IPS DF 4.7 (cell line): ENCODE results near the gene PHYKPL.
"Not testable (repeated sequence)": the region's sequence is repeated elsewhere in the genome, so short reads cannot be mapped to it uniquely, and the experiment has no call there.

Experiments
- DNase-seq: peaks from one replicate; pipeline ENCODE4 v3.0.0-alpha.2; 2013; ENCODE audit warnings: low spot score; ENCODE audit errors: extremely low read depth

Gene PHYKPL

DNA sequence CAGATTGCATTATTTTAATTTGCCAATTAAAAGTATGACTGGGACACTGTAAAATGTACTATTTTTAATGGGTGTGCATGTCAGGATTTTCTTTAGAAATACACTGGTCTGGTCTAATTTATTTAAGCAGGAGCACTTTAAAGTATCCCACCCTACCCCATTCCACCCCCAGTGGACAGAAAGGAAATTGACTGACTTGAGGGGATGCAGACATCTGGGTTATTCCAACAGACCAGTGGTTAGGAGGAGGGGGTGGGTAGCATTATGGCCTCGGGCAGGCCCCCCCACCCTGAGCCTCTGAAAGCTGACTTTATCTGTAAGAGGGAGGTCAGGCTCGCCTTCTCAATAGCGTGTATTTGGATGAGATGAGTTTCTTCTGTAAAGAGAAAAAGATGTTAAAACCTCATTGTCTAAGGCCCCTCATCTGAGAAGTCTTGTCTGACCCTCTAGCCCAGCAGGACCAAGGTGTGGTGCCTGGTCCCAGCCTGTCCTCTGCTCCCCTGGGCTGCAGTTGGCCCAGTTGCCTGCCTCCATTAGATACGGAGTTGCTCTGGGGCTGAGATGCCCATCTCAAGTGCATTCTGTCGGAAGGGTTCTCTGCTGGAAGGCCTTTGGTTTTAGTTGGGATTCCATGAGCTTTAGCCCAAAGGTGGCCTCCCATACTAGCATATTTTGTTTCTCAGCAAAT is 23.9 kb downstream of the PHYKPL start:
- DNase-seq, result no peak

DNA sequence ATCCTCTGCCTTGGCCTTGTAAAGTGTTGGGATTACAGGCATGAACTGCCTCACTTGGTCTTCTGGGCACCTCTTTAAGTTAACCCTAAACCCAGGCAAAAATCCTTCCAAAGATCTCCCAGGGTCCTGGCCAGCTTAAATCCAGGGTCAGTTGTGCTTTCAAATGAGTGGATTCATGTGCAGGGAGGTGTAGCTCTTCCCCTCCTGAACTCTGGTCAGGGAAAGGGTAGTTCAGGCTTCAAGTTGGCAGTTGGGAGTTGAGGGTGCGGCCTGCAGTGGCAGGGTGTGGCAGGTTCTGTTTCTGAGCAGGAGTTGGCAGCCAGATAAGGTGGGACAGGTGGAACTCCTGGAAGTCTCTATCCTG is 24.7 kb downstream of the PHYKPL start:
- no peak for DNase-seq

DNA sequence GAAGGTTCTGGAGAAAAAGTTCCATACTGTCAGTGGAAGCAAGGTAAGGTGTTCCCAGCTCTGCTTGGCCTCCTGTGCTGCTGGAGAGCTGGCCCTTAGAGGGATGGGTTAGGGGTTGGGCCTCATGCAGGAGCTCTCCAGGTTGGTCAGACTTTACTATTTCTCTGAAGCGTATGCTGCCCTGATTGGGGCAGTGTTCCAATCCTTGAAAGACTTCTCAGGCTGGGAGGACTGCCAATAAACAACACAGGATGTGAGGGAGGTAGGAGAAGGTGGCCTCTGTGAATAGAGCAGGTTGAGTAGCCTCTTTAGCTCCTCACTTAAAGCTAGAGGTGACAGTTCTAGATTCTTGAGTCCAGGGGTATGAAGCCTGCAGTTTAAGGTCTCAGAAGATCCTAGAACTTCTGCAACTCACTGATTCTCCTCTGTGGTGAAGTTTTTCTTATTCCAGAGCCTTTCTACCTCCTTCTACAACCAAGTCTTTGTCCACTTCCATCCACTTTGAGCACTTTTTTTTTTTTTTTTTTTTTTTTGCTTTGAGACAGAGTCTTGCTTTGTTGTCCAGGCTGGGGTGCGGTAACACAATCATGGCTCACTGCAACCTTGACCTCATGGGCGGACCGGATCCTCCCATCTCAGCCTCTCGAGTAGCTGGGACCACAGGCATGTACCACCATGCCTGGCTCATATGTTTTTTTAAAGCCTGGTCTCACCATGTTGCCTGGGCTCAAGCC is 25.3 kb downstream of the PHYKPL start:
- DNase-seq, result no peak

DNA sequence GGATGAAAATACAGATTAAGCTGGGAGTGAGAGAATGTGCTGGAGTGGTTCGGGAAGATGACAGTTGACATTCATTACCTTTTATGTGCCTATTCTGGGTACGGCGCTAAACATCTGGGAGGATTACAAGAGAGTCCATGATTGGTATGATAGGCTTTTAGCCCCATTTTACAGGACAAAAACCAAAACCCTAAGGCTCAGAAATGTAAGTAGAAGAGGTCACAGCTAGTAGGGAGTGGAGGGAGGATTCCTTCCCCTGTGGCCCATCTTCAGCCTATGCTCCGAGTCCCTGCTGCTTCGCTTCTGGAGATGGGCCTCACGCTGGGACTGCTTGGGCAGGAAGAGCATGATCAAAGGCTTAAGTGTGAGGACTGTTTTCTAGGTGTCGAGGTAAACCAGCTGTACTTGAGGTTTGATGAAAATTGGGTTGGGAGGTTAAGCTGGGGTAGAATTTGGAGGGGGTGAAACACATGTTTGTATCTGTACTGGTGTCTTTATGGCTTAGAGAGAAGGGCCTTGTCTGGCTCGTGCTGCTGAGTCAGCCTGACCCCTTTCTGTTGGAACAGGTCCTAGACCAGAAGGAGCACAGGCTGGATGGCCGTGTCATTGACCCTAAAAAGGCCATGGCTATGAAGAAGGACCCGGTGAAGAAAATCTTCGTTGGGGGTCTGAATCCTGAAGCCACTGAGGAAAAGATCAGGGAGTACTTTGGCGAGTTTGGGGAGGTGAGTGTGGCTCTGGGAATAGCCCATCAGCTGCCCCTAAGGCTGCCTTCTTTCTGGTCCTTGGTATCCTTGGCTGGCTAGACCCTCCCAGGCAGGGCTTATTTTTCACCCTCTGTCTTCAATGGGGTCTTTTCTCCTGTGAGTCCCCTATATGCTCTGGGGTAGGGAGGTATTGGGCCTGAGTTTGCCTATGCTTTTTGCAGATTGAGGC is 26.2 kb downstream of the PHYKPL start:
- no peak for DNase-seq

DNA sequence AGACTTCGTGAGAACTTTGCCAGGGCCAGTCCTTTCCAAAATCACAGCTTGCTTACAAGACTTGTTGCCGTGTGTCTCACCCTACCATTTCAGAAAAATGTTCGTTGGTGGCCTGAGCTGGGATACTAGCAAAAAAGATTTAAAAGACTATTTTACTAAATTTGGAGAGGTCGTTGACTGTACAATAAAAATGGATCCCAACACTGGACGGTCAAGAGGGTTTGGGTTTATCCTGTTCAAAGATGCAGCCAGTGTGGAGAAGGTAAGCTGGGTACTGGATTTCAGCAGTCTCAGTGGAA is 26.9 kb downstream of the PHYKPL start:
- DNase-seq, result no peak

DNA sequence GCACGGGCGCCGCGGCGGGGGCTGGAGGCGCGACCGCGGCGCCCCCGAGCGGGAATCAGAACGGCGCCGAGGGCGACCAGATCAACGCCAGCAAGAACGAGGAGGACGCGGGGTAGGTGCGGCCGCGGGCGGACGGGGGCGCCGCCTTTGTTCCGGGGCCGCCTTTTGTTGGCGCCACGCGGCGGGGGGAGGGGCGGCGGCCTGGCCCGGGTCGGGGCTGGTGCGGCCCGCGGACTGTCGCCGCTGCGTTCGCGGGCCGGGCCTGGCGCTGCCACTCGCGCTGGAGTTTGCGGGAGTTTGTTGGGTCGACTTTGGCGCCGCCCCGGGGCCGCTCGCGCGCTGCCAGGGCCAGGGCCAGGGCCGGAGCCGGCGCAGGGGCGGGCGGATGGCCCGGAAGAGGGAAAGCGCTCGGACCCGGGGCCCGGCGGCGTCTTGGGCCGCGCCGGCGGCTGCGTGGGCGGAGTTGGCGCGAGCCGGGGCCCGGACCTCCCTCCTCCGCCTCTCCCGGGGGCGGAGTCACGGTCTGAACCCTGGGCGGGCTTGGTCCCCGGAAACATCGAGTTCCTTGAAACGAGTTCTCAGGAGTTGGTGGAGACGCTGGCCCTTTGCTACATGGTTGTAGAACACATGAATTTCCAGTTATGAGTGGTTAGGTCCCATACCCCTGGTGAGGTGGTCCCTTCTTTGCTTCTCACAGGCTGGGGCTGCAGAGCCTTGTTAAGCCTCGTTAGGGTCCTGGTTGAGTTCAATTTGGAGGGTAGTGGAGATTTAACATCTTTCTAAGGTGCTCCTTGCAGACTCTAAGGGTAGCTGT is 27.5 kb downstream of the PHYKPL start:
- no peak for DNase-seq

DNA sequence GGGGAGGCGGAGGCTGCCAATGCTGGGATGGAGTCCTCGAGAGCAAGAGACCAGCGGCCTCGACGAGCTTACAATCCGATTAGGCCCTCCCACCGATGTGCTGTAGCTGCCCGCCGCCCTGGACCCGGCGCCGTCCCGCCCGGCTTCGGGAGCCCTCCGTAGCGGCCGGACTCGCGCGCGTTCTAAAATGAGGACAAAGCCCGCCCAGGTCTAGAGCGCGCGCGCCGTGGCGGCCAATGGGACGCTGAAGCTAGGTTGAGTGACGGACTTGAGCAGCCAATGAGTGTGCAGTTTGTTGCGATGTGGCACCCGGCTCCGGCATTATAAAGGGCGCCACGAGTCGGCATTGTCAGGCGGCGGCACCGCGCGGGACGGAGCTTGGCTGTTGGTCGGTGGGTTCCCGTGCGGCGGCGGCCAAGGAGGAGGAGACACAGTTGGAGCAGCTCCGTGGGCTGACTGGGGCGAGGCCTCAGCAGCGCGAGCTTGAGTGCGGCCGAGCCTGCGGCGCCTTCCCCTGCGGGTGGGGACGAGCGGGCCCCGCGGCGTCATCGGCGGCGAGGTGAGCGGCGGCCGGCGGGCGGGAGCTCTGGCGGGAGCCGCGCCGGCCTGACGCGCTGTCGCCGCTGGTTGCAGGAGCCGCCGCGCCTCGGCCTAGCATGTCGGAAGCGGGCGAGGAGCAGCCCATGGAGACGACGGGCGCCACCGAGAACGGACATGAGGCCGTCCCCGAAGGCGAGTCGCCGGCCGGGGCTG is 28.2 kb downstream of the PHYKPL start, which contains the start of gene HNRNPAB:
TSS of gene HNRNPAB (plus strand) at position 352 of the 753 bp plus-strand sequence. CDS start at position 657, 305 bp downstream.
- DNase-seq, result peak; percentile 75

DNA sequence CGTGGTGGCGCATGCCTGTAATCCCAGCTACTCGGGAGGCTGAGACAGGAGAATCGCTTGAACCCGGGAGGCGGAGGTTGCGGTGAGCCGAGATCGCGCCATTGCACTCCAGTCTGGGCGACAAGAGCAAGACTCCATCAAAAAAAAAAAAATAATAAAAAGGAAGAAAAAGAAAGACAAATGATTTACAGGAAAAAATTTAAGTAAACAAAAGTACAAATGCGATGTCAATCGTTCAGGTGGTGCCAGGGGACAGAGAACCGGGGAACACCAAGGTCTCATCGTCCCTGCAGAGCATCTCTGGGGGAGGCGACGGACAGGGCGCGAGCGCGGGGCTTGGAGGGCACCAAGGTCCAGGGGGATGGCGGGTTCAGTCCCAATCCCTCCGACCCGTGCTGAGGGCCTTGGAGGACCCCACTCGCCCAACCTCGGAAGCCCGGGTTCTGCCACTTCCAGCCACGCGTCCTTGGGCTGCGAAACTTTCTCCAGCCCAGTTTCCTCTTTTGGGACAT is 28.9 kb downstream of the PHYKPL start:
- no peak for DNase-seq

DNA sequence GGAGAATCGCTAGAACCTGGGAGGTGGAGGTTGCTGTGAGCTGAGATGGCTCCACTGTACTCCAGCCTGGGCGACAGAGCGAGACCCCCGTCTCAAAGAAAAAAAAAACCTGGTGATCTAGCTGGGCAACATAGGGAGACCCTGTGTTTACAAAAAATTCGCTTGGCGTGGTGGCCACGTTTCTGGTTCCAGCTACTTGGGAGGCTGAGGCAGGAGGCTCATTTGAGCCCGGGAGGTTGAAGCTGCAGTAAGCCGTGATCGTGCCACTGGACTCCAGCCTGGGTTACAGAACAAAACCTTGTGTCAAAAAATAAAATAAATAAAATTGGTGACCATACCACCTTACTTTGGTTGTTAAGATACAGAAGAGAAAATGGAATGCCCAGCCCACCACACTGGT is 30.1 kb downstream of the PHYKPL start:
- DNase-seq, result no peak

DNA sequence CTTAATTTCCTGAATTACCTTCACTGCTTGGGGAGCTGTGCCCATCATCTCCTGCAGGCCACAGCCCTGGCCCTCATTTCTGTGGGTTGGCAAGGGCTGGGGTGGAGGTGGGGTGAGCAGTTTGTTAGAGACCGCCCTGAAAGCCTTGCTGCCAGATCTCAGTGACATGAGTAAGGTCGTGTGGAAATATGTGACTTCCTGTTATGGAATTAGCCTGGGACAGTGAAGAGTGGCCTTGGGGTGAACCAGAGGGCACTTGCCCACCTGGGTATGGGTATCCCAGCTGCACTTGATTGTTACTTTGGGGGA is 30.7 kb downstream of the PHYKPL start:
- no peak for DNase-seq

DNA sequence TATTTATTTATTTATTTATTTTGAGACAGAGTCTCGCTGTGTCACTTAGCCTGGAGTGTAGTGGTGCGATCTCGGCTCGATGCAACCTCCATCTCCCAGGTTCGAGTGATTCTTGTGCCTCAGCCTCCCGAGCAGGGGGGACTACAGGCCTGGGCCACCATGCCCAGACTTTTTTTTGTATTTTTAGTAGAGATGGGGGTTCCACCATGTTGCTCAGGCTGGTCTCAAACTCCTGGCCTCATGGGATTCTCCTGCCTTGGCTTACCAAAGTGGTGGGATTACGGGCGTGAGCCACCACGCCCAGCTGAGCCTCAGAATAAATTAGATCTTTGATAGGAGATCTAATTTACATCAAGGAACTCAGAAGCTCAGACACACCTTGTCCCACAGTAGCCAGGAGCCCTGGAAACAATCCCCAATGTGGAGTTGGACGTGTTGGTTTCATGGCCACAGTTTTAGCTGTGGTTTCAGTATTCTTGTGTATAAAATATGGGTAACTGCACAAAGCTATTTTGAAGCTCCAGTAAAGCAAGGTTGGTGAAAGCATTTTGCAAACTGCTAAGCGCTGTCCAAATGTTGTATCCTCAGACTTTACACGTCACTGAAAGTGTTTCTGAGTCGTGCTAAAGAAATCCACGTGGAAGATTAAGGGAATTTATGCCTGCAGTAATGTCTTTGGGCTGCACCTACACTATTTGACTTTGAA is 31.2 kb downstream of the PHYKPL start:
- DNase-seq, result no peak

DNA sequence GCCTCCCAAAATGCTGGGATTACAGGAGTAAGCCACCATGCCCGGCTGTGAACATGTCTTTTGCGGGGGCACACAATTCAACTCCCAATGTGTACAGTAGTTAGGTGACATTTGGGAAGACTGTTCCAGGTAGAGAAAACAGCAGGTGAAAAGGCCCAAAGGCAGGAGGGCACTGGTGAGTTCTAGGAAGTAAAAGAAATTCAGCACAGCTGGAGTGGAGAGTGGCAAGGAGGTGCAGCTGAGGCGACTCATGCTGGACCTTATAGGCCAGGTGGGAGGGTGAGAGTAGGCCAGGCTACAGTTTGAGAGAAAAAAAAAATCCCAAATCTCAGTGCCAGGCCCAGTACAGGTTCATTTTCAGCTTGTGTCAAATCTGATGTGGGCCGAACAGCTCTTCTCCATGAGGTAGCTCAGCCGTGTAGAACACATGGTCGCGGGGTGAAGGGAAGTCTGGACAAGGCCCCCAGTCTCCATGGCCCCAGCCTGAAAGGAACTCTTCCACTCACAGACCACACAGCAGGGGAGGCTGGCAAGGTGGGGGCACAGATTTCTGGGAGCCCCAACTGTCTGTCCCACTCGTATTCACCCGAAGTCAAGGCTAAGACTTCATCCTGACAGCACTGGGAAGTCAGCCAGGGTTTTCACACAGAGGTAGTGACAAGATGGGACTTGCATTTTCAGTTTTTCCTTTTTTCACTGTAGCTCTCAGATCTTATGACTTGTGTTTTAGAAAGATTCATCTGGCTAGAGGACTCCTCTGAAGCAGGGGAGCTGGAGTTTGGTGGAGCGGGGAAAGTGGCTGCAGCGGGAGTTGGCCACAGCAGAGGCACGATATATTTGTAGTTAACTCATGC is 32.8 kb downstream of the PHYKPL start:
- DNase-seq, result no peak

DNA sequence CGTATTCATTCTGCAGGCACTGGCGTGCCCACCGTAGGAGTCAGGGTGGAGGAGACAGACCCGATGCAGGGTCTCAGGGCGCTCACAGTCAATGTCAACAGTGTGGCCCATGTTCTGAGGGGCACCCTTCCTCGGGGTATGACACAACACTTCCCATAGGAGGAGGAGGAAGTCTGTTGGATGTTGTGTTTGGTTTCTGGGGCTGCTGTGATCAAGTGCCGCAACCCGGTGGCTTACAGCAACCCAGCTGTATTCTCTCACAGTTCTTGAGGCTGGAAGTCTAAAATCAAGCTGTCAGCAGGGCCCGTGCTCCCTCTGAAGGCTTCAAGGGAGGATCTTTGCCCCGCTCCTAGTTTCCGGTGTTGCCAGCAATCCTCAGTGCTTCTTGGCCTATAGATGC is 33.9 kb downstream of the PHYKPL start:
- DNase-seq, result no peak

DNA sequence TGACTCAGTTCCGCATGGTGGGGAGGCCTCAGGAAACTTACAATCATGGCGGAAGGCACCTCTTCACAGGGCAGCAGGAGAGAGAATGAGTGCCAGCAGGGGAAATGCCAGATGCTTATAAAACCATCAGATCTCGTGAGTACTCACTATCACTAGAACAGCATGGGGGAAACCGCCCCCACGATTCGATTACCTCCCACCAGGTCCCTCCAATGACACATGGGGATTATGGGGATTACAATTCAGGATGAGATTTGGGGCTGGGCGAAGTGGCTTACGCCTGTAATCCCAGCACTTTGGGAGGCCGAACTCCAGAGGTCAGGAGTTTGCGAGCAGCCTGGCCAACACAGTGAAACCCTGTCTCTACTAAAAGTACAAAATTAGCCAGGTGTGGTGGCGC is 34.5 kb downstream of the PHYKPL start:
- not testable (repeated sequence) for DNase-seq

DNA sequence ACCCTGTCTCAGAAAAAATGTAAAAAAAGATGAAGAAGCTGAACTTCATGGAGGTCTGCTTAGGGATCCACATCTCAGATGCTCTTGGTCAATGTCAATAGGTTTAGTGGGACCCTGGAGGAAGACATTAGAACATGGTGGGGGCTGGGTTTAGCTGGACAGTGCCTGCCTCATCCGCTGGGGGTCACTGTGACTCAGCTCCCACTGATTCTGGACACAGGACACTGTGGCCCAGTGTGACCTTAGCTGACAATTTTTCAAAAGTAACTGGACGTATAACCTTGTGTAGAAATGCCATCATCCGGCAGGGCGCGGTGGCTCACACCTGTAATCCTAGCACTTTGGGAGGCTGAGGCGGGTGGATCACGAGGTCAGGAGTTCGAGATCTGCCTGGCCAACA is 35.6 kb downstream of the PHYKPL start:
- no peak for DNase-seq

DNA sequence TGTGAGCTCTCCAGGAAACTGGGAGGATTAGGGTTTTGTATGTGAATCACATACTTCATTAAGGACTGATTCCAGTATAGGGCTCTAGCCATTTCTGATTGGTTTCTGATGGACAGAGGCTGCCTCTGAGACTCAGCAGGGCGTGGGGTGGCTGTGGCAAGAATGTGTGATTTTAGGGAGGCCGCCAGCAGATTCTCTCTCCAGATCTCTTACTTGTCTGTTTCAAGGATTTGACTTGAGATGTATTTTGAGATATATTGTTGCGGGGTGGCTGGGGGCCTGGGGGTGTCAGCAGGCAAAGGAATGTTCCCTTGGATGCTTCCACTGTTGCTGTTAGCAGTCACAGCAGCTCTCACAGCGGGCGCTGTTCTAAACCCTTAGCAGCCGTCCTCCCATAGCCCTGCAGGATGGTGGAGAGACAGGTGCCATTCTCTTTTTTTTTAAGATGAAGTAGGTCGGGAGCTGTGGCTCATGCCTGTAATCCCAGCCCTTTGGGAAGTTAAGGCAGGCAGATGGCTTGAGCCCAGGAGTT is 36.3 kb downstream of the PHYKPL start:
- no peak for DNase-seq

DNA sequence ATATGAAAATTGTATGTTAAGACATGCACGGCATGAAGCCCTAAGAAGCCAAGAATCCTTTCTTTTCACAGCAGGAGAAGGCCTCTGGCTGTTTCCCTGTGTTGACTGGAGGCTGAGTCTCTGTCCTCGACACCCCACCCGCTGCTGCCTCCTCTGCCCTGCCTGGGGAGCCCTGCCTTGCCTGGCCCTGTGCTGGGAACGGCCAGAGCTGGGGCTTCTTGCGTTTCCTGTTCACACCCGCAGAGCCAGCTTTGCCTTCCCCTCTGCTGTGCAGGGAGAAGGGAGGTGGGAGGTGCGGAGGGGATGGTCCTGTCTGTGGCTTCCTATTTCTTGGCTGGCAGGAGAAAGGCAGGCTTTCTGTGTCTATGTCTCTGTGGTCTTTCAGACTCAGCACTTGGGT is 38.6 kb downstream of the PHYKPL start:
- DNase-seq, result no peak

DNA sequence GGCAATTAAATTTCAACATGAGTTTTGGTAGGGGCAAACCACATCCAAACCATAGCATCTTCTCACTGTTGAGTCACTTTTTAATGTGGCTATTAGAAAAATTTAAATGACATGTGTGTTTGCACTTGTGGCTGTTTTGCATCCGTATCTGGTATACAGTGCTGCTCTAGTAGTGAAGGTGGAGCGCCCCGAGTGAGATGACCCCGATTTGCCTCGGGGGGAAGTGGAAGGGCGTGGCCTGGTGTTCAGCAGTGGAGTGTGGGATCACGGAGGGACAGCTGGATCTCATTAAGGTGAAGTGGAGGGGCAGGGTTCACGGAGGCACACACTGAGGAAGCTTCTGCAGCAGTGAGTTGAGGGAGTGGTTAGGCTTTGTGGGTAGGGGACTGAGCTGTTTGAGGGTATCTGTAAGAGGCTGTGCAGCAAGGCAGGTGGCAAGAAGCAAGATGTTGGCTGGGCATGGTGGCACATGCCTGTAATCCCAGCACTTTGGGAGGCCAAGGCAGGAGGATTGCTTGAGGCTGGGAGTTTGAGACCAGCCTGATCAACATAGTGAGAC is 39.3 kb downstream of the PHYKPL start:
- DNase-seq, result no peak
